Measurements from ENCODE around the gene GPBP1L1. TPM values are rescaled to one million over a fixed set of nuclear protein-coding genes. Genes with fewer than 3 reads are reported as not detected.
A peak's percentile ranks its signal among the peaks of the same experiment; 100 is the strongest.
"Not testable (repeated sequence)": the region's sequence is repeated elsewhere in the genome, so short reads cannot be mapped to it uniquely, and the experiment has no call there.

The GPBP1L1 gene
- polyA plus RNA-seq, 5 donors = 87.8 to 131 (median 118) TPM

DNA sequence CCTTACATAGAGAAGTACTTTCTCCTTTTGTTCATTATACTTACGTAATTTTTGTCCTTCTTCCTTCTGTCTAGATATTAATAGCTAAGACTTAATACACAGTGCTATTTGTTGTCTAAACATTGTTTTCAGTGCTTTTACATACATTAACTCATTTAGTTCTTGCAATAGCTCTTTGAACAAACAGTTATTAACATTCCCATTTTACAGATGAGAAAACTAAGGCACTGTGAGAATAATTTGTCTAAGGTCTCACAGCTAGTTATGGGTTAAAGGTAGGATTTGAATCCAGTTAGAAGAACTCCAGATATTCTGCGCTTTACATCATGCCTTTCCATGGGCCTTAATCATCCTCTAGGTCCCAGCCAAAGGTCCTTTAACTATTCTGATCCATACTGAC lies 82.1 kb downstream of the GPBP1L1 start:
- DNase-seq = no peak

DNA sequence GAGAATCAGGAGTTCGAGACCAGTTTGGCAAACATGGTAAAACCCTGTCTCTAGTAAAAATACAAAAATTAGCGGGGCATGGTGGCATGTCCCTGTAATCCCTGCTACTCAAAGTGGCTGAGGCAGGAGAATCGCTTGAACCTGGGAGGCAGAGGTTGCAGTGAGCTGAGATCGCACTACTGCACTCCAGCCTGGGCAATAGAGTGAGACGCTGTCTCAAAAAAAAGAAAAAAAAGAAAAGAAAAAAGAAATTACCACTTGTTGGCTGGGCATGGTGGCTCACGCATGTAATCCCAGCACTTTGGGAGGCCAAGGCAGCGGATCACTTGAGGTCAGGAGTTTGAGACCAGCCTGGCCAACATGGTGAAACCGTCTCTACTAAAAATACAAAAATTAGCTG lies 89.6 kb downstream of the GPBP1L1 start:
- DNase-seq = not testable (repeated sequence)

DNA sequence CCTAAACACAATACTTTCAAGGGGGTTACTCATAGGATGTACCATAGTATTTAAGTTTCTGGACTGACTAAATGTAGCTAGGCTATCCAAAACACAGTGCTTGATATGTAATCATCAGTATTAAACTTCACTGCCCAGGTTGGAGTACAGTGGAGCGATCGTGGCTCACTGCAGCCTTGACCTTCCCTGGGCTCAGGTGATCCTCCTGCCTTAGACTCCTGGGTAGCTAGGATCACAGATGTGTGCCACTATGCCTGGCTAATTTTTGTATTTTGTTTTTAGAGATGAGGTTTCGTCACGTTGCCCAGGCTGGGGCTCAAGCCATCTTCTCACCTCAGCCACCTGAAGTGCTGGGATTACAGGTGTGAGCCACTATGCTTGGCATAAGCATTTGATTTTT lies 91.9 kb downstream of the GPBP1L1 start:
- no peak for DNase-seq

DNA sequence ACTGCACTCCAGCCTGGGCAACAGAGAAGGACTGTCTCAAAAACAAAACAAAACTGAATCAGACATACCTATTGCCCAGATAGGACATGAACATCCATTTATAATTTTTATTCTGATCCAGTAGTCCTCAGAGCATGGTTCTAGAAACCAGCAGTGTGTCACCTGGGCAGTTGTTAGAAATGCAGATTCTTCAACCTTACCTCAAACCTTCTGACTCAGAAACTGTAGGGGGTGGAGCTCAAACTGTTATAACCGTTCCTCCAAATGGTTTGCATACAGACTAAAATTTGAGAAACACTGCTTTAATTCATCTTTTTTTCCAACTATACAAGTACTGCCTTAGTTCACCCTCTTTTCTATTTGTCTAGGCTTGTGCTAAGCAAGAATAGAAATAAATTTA lies 96.5 kb downstream of the GPBP1L1 start:
- no peak for DNase-seq

DNA sequence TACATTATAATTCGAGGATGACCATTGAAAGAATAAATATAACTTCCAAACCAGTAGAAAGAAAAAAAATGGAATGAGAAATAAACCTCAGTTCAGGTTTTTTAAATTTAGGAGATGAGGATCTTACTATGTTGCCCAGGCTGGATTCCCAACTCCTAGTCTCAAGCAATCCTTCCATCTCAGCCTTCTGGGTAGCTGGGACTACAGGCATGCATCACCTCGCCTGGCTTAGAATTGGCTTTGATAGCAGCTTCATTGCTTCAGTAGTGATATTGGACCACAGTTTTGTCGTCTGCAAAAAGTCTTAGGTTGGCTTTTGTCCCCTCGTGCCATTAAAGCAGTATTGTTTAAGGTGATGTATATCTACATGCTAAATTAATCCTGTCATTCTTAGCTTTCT lies 99.6 kb downstream of the GPBP1L1 start:
- DNase-seq = no peak

DNA sequence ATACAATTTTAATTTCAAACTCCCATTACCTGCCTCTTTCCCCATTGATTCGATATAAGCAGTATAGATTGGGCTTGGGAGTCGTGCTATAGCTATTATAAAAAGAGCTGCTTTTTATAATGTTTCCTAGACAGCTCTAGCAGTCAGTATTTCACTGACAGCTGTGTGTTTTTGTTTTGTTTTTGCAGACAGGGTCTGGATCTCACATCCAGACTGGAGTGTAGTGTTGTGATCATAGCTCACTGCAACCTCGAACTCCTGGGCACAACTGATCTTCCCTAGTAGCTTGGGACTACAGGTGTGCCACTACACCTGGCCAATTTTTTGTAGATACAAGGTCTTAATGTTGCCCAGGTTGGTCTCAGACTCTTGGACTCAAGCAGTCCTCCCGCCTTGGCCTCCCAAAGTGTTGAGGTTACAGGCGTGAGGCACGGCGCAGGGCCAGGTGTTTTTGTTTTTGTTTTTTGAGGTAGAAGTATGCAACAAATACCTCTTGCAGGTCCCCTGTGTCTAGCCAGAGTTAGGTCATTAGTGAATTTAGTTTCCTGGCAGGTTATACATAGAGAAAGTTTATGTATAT lies 100.7 kb downstream of the GPBP1L1 start:
- DNase-seq = no peak

DNA sequence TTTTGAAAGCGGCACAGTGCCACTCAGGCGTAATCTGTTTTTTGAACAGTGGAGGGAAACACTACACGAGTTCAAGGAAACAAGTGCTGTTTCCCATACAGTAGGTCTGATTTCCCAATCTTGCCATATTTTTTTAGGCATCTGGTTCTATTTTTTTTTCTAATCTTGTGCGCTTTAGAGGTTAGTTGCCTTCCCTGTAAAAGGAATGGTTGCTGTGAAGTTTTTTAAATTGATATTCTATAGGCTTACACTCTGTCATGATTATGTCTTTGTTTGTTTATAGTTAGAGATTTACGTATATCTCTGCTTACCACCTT lies 101.3 kb downstream of the GPBP1L1 start:
- no peak for DNase-seq

DNA sequence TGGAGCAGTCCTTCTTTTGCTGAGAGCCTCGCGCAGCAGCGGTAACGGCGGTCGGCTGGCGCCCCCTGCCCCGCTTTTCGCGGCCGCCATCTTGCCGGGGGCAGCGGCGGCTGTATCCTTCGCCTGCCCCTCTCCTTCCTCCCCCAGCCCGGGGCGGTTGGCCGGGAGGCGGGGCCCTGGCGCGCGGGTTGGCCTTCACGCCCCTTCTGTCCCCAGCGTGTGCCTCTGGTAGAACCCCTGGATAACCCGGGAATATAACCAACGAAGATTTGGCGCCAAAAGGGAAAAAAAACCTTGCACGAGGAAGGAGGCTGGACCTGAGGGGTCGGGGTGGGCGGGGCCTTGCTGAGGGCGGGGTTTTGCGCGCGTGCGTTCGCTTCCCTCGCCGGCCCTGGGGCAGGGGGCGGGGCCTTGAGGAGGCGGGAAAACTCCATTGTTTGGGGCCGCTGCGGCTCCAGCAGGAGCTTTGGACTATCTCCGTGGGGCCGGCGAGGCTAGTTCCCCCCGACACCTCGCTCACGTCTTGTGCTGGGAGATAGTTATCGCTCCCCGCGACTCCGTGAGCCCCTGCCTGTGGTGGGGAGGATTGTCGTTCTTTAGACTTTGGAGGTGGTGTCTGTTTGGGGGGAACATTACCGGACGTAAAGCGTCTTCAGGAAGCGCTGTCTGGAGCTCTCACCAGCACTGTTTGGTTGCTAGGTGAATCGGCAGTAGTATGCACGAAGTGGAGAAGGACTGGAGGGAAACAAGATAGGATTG lies 101.8 kb downstream of the GPBP1L1 start:
- DNase-seq = peak; percentile 88 to 89

DNA sequence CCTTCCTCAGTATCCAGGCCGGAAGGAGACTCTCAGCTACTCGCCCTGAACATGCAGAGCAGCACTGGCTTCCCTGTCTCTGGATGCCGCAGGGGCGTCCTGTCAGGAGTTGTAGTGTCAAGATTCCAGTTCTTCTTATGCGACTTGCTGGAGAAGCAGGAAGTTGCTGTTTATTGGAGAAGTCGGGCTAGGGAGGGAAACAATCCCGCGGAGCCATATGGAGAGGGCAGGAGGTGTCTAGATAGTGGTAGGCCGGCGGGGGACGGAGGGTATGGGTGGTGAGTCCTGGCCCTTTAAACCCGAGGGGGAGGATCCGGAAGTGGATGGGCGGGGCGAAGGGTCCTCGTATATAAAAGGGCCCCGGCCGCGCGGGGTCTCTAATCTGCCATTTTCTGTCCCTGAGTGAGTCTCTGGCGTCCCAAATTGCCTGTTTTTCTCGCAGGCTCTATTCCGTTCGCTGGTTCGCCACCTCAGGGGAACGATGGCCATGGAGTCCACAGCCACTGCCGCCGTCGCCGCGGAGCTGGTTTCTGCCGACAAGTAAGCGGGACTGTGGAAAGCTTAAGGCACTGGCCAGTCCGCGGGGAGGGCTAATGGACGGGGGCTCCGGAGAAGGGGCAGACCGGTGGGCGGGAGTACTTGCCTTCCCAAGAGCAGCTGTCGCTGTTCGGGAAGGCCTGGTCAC lies 102.5 kb downstream of the GPBP1L1 start, which contains the start of gene NASP:
Gene NASP, plus strand, starts transcription at position 376 of the 685 bp plus-strand sequence. Its CDS starts 106 bp downstream, at position 482.
- peak; percentile 90 to 92 for DNase-seq

DNA sequence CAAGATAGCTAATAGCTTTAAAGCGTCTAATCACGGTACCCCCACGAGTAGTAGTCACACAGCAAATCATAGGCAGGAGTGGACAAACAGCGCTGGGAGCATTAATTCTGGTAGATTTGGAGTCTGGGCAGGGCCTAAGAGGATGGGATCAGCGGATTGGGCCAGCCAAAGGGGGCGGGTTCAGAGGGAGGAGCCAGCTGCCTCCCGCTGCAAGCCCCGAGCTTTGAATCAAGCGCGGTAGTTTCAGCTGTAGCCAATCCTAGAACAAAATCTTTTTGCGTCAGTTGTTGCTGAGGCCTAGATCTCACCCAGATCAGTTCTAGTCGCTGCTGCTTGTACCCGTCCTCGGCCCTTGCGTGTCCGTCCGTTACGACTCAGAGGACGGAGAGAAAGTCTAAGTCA lies 103.1 kb downstream of the GPBP1L1 start:
- DNase-seq = peak; percentile 94 to 96

Other genes with a start within 250 kb of the GPBP1L1 start
- gene TESK2, start 195.4 kb downstream of the GPBP1L1 start, polyA plus RNA-seq (ENCODE audit: insufficient read depth in 1 of 5, insufficient read length in 5 of 5, low replicate concordance in 1 of 5) = 10 to 100 TPM in 1 of 5 donors, 1 to 10 TPM in 4; 8.6 to 10.7 (median 9.2) TPM
- 1 to 10 TPM; 1.6 to 6.3 (median 5.1) TPM for gene CCDC163, start 186.5 kb downstream of the GPBP1L1 start, polyA plus RNA-seq (ENCODE audit: insufficient read depth in 1 of 5, insufficient read length in 5 of 5, low replicate concordance in 1 of 5)
- gene MMACHC, start 186.2 kb downstream of the GPBP1L1 start, polyA plus RNA-seq (ENCODE audit: insufficient read depth in 1 of 5, insufficient read length in 5 of 5, low replicate concordance in 1 of 5) = 10 to 100 TPM in 4 of 5 donors, 1 to 10 TPM in 1; 9.3 to 10.9 (median 10.4) TPM
- 100 to 1,000 TPM; 220 to 266 (median 258) TPM for gene PRDX1, start 164.6 kb downstream of the GPBP1L1 start, polyA plus RNA-seq (ENCODE audit: insufficient read depth in 1 of 5, insufficient read length in 5 of 5, low replicate concordance in 1 of 5)
- gene AKR1A1, start 135.7 kb downstream of the GPBP1L1 start, polyA plus RNA-seq (ENCODE audit: insufficient read depth in 1 of 5, insufficient read length in 5 of 5, low replicate concordance in 1 of 5) = 100 to 1,000 TPM; 138 to 154 (median 142) TPM
- gene NASP, start 102.5 kb downstream of the GPBP1L1 start, polyA plus RNA-seq (ENCODE audit: insufficient read depth in 1 of 5, insufficient read length in 5 of 5, low replicate concordance in 1 of 5) = 100 to 1,000 TPM; 270 to 425 (median 352) TPM
- gene CCDC17, start 62.5 kb downstream of the GPBP1L1 start, polyA plus RNA-seq (ENCODE audit: insufficient read depth in 1 of 5, insufficient read length in 5 of 5, low replicate concordance in 1 of 5) = 10 to 100 TPM in 1 of 5 donors, 1 to 10 TPM in 4; 2.7 to 10.4 (median 8.7) TPM
- 10 to 100 TPM; 33.3 to 59.1 (median 49.6) TPM for gene TMEM69, start 1.6 kb upstream of the GPBP1L1 start, polyA plus RNA-seq (ENCODE audit: insufficient read depth in 1 of 5, insufficient read length in 5 of 5, low replicate concordance in 1 of 5)
- 10 to 100 TPM; 19.2 to 23.9 (median 22.9) TPM for gene IPP, start 64.1 kb upstream of the GPBP1L1 start, polyA plus RNA-seq (ENCODE audit: insufficient read depth in 1 of 5, insufficient read length in 5 of 5, low replicate concordance in 1 of 5)
- gene MAST2, start 117.1 kb upstream of the GPBP1L1 start, polyA plus RNA-seq (ENCODE audit: insufficient read depth in 1 of 5, insufficient read length in 5 of 5, low replicate concordance in 1 of 5) = 10 to 100 TPM; 56.8 to 72.5 (median 62.2) TPM